ENCODE measurements around the gene SAP25.

SAP25 gene

GRCh38 chr7:100573691-100574361, at the start of gene SAP25:
TSS of gene SAP25 (minus strand) at chr7:100573900. CDS start at chr7:100573742, 158 bp downstream.
- DNase-seq = no peak

GRCh38 chr7:100621554-100621953, 47.9 kb upstream of the SAP25 start:
- DNase-seq = no peak

GRCh38 chr7:100620804-100621203, 47.1 kb upstream of the SAP25 start:
- DNase-seq = no peak

GRCh38 chr7:100620239-100620638, 46.5 kb upstream of the SAP25 start:
- no peak for DNase-seq

GRCh38 chr7:100614308-100614861, 40.7 kb upstream of the SAP25 start:
- no peak for DNase-seq

- DNase-seq = no peak
These were observed 39.9 kb upstream of the SAP25 start for GRCh38 chr7:100613412-100614175.

GRCh38 chr7:100612730-100613390, 39.2 kb upstream of the SAP25 start:
- DNase-seq = no peak

GRCh38 chr7:100611983-100612729, 38.5 kb upstream of the SAP25 start, which contains the start of gene MOSPD3:
TSS of gene MOSPD3 (plus strand) at chr7:100612540. CDS start at chr7:100612792, 252 bp downstream.
- DNase-seq = peak; percentile 99

GRCh38 chr7:100609958-100610357, 36.3 kb upstream of the SAP25 start:
- DNase-seq = no peak

GRCh38 chr7:100607111-100607510, 33.4 kb upstream of the SAP25 start:
- no peak for DNase-seq

GRCh38 chr7:100606313-100606712, 32.6 kb upstream of the SAP25 start:
- no peak for DNase-seq

GRCh38 chr7:100604976-100605911, 31.5 kb upstream of the SAP25 start:
- no peak for DNase-seq

GRCh38 chr7:100604028-100604975, 30.6 kb upstream of the SAP25 start:
- peak; percentile 39 for DNase-seq

- DNase-seq = no peak
These were observed 30.0 kb upstream of the SAP25 start for GRCh38 chr7:100603726-100604027.

- DNase-seq = no peak
These were observed 29.4 kb upstream of the SAP25 start for GRCh38 chr7:100602889-100603725.

- no peak for DNase-seq
These were observed 27.0 kb upstream of the SAP25 start for GRCh38 chr7:100600730-100601038.

- no peak for DNase-seq
These were observed 26.4 kb upstream of the SAP25 start for GRCh38 chr7:100599911-100600729.

GRCh38 chr7:100598425-100598824, 24.7 kb upstream of the SAP25 start:
- no peak for DNase-seq

- DNase-seq = no peak
These were observed 21.5 kb upstream of the SAP25 start for GRCh38 chr7:100595188-100595587.

All from DMS79 (cell line).